ENCODE measurements around the gene ELF1.

ELF1 gene

GRCh38 chr13:41005704-41006103, 13.4 kb downstream of the ELF1 start:
- DNase-seq: no peak

GRCh38 chr13:41004875-41005693, 14.0 kb downstream of the ELF1 start:
- no peak for DNase-seq

- DNase-seq: no peak
Measured at GRCh38 chr13:41002606-41003005, 16.5 kb downstream of the ELF1 start.

GRCh38 chr13:41001695-41002094, 17.4 kb downstream of the ELF1 start:
- no peak for DNase-seq

GRCh38 chr13:40999416-40999815, 19.7 kb downstream of the ELF1 start:
- DNase-seq: no peak

- no peak for DNase-seq
Measured at GRCh38 chr13:40996426-40997092, 22.6 kb downstream of the ELF1 start.

GRCh38 chr13:40995997-40996396, 23.1 kb downstream of the ELF1 start:
- DNase-seq: no peak

GRCh38 chr13:40994581-40995230, 24.4 kb downstream of the ELF1 start:
- DNase-seq: no peak

GRCh38 chr13:40993987-40994386, 25.1 kb downstream of the ELF1 start:
- no peak for DNase-seq

GRCh38 chr13:40992678-40993518, 26.2 kb downstream of the ELF1 start:
- no peak for DNase-seq

- no peak for DNase-seq
Measured at GRCh38 chr13:40987606-40988280, 31.4 kb downstream of the ELF1 start.

GRCh38 chr13:40986101-40986856, 32.8 kb downstream of the ELF1 start:
- no peak for DNase-seq

- DNase-seq: no peak
Measured at GRCh38 chr13:40985381-40986100, 33.6 kb downstream of the ELF1 start.

- no peak for DNase-seq
Measured at GRCh38 chr13:40984668-40985366, 34.3 kb downstream of the ELF1 start.

GRCh38 chr13:40983725-40984667, 35.1 kb downstream of the ELF1 start:
- DNase-seq: no peak

- DNase-seq: no peak
Measured at GRCh38 chr13:40983259-40983658, 35.9 kb downstream of the ELF1 start.

GRCh38 chr13:40982772-40983171, 36.3 kb downstream of the ELF1 start:
- DNase-seq: peak in 1 of 2 experiments; percentile 70

- no peak for DNase-seq
Measured at GRCh38 chr13:40981949-40982348, 37.2 kb downstream of the ELF1 start.

- no peak for DNase-seq
Measured at GRCh38 chr13:40981361-40981760, 37.8 kb downstream of the ELF1 start.
